Adrenal gland (tissue), 5 donors: ENCODE results near the gene POLR2C.

Experiments
- POLR2A ChIP-seq, 2 donors: fragments of 450-650 bp; IDR thresholded peaks; one replicate each; pipeline ENCODE4 v1.6.1; 2017; ENCODE audit warnings: antibody characterized with exemption in 2 of 2, mild to moderate bottlenecking in 2 of 2, moderate library complexity in 1 of 2
- TF ChIP-seq, protein P1 (sequence below), 6 experiments: fragments of 450-650 bp in 4 of 6; fragments of 200-600 bp in 2 of 6; sonication (generic) in 1 of 6; IDR thresholded peaks; 1 replicate in 5 of 6; 2 replicates in 1 of 6; pipeline versions ENCODE4 v1.5.1 to v1.8.0; 2016 to 2021; ENCODE audit warnings: antibody characterized with exemption in 6 of 6, mild to moderate bottlenecking in 2 of 6, moderate library complexity in 1 of 6
- donor health status: DM: no; HTN: no; CAD: no.

DNA sequence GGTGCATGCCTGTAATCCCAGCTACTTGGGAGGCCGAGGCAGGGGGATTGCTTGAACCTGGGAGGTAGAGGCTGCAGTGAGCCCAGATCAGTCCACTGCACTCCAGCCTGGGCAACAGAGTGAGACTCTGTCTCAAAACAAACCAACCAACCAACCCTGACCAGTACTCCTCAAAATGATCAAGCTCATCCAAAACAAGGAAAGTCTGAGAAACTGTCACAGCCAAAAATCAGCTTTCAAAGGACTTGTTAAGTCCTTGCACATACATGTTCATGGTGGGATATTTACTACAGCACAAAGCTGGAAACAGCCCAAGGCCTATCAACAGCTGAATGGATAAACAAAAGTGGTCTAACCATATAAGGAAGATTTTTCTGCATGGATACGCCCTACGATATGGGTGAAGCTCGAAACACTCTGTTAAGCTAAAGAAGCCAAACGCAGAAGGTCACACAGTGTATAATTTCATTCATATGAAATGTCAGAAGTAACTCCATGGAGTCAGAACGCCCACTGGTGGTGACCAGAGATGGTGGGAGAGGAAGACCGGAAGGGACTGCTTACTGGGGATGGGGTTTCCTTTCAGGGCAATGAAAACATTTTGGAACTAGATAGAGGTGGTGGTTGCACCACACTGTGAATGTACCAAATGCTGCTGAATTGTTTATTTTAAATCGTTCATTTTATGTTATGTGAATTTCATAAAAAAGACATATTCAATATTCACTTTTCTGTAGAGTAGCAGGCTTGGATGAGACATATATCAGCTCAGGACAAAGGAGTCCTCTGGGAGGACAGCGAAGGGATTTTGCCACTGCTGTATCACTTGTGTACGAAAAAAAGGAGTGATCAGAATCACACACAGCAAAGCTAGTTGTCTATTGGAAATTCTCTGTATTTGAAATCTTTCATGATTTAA is 40.2 kb upstream of the POLR2C start:
- TF ChIP-seq, protein P1, sequence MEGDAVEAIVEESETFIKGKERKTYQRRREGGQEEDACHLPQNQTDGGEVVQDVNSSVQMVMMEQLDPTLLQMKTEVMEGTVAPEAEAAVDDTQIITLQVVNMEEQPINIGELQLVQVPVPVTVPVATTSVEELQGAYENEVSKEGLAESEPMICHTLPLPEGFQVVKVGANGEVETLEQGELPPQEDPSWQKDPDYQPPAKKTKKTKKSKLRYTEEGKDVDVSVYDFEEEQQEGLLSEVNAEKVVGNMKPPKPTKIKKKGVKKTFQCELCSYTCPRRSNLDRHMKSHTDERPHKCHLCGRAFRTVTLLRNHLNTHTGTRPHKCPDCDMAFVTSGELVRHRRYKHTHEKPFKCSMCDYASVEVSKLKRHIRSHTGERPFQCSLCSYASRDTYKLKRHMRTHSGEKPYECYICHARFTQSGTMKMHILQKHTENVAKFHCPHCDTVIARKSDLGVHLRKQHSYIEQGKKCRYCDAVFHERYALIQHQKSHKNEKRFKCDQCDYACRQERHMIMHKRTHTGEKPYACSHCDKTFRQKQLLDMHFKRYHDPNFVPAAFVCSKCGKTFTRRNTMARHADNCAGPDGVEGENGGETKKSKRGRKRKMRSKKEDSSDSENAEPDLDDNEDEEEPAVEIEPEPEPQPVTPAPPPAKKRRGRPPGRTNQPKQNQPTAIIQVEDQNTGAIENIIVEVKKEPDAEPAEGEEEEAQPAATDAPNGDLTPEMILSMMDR (IDR thresholded peaks at IDR 0.05): peak; percentile 5 to 59 (median 49)
- TF ChIP-seq POLR2A (IDR thresholded peaks at IDR 0.05): no peak
